Measurements from ENCODE around the gene EXOSC10. TPM values are rescaled to one million over a fixed set of nuclear protein-coding genes. Genes with fewer than 3 reads are reported as not detected.
"Not testable (repeated sequence)": the region's sequence is repeated elsewhere in the genome, so short reads cannot be mapped to it uniquely, and the experiment has no call there.

EXOSC10 gene
- polyA plus RNA-seq, 3 donors: 75.9 to 106 (median 102) TPM

DNA sequence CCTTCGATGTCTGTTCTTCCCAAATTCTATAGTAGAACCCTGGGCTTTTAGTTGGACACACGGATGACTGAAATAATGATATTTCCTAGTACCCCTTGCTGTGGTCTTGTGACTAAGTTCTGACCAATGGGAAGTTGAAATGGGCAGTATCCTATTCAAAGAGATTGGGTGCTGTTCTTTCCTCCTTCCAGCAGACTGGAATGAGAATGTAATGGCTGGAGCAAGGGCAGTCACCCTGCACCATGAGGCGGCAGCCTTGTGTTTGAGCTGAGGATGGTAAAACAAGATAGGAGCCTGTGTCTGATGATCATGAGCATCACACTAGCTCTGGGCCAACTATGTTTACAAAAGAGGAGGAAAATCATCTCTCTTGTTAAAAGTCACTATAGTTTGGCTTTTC, 34.7 kb downstream of the EXOSC10 start:
- no peak for DNase-seq

DNA sequence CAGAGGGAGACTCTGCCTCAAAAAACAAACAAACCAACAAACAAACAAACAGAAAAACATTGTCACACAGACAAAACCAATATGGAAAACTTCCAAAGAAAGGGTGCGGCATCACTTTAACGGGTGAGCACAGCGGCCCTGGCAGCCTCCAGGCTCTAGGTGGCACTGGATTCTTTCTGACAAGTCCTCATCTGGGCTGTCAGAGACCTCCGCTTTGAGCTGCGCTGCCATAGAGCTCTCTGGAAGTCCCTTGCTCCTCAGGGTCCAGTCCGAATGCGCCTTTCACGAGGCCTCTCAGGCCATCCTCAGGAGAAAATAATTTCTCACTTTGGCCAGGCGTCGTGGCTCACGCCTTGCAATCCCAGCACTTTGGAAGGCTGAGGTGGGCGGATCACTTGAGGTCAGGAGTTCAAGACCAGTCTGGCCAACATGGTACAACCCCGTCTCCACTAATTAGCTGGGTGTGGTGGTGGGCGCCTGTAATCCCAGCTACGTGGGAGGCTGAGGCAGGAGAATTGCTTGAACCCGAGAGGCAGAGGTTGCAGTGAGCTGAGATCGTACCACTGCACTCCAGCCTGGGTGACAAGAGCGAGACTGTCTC, 35.6 kb downstream of the EXOSC10 start:
- not testable (repeated sequence) for DNase-seq

DNA sequence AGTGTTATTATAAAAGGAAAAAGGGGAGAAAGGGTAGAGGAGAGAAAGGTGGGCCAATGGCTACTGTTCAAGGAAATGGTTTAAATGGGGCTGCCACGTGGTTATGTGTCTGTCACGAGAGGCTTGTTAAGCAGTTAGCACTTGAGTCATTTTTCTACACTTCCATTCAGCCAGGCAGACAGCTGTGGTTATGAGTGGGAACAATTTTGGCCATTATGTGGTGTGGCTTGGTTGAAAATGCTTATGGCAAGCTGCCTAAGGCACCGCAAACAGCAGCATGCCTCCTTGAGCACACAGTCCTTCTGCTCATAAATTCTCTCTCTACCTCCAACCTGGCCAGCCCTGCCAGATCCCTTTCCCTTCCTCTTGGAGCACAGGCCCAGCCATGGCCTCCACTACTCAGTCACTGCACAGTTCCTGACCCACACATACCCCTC, 36.7 kb downstream of the EXOSC10 start:
- no peak for DNase-seq

DNA sequence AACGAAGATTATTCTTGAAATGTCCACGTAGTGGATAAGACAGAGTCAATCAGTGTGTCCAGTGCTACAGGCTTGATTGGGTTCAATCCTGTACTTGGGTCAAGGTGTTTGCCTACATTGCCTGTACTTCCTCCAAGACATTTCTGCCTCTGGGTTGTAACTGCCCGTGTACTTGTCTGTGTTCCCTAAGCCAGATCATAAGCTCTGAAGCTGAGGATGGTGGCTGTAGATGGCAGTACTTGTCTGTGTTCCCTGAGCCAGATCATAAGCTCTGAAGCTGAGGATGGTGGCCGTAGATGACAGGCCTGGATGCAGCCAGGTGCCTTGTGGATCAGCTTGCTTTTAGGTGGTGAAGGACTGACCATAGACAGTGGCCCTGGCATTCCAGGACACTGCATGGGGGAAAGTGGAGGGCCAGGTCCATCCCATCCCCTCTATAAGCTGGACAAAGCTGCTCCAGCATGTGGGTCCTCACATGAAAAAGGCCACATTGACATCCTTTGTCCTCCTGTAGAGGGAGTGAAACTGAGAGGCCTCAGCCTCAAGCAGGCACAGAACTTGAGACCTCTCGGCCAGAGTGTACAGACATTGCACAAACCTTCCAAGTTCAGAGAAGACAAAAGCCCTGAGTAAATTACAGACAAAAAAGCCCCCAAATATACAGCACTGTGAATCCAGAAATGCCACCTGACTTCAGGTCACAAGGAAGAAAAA, 37.9 kb downstream of the EXOSC10 start:
- no peak for DNase-seq

DNA sequence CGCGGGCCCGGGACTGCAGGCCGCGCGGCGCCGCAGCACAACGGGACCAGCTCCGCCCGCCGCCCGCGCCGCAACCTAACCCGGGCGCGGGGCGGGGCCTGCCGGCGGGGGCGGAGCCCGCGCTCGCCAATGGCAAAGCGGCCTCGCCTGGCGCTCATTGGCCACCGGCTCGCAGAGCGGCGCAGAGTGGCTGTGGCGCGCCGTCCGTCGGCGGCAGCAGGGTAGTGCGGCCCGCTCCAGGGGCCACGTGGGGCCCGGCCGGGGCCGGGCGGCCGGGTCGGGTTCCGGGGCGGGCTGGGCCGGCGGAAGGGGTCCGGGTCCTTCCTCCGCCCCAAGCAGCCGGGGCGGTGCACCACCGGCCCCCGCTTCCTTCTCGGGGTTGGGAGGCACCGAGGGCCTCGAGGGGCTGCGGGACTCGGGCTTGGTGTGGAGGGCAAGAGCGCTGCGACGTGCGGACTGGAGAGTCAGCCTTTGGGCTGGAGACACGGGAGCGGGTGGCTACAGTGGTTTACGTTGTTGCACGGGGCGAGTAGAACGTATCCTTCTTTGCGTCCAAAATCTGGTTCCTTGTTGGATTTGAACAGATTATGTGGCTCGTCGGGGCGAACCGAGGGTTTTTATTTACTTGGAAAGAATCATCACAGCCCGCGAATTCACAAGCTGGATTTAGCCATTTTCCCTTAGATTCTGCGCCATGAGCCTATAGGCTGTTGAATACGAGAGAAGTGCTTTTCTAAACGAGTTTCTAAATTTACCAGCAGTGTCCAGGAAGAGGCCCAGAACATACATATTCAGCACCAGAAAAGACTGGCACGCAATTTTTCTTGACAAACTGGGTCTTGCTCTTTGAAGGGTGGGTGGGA, 39.5 kb downstream of the EXOSC10 start, which contains the start of gene SRM:
Gene SRM (minus strand): TSS at position 51 of the 863 bp plus-strand sequence. CDS start 75 bp downstream, outside the sequence.
- DNase-seq: peak; percentile 90

DNA sequence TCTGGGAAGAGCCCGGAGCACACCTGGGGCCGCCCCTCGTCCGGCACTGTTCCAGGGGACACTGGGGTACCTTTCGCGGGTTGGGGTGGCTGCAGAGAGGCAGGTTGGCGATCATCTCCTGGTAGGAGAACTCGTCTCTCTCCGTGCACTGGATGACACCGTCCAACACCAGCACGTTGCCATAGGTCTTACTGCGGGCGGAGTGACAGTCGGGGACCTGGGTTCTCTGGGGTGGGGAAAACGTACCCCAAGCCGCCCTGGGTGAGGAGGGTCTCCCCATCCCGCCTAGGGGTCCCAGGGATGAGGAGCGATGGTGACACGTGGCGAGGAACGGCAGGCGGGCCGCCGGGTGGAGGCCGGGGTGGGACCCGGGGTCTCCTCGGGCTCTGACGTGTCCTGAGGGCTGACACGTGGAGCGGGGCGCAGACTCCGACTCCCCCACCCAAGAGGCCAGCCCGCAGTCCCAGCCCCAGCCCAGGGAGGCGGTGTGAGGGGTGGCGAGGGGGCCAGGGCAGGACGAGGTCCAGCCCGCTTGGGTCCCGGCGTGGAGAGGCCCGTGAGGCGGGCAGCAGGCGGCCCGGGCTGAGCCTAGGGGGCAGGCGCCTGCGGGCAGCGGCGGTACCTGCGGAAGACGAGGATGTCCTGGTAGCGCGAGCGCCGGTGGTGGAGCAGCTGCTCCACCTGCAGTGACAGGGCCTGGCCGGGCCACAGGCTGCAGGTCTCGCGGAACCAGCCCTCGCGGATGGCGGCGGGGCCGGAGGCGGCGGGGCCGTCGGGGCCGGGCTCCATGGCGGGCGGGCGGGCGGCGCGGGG, 40.3 kb downstream of the EXOSC10 start:
- DNase-seq: no peak

DNA sequence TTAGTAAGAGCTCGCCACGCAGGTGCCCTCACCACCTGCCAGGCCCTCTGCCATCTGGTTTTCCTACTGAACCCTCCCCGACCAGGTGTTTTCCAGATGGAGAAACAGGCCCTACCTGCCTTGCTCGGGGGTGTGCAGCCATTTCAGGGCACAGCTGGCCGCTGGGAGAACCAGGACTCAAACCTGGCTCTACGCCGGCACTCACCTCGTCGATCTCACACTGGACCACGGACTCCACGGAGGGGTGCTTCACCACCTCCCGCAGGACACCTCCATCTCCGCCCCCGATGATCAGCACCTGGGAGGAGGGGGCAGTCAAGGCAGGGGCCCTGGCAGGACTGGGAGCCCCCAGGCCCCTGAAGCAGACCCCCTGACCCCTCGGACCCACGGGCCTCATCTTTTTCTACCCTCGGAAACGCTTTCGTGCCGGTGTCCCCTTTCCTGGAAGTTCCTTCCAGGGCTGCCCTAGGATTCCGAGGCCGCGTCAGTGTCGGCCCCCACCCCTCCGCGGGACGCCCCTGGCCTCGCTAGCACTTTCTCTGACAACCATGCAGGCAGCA, 41.0 kb downstream of the EXOSC10 start:
- DNase-seq: no peak

DNA sequence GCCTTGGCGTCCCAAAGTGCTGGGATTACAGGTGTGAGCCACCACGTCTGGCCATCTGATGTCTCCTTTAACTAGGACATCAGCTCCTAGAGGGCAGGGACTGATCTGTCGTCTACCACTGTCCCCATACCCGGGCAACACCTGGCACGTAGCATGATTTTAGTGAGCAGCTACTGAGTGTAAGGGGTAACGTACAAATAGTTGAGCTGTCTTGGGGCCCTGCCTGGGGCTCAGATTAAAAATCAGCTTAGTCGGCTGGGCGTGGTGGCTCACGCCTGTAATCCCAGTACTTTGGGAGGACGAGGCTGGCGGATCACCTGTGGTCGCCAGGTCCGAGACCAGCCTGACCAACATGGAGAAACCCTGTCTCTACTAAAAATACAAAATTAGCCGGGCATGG, 41.6 kb downstream of the EXOSC10 start:
- no peak for DNase-seq

DNA sequence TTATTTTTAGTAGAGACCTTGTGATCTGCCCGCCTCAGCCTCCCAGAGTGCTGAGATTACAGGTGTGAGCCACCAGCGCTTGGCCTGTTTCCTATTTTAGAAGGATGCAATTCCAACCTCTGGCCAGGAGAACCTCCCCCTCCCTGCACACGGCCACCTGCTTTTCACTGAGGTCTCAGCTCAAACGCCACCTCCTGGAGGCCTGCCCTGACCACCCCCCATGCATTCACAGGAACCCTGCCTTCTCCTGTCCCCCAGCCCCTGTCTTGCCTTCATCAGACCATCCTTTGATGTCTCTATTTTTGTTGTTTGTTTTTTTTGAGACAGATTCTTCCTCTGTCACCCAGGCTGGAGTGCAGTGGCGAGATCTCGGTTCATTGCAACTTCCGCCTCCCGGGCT, 42.2 kb downstream of the EXOSC10 start:
- no peak for DNase-seq

DNA sequence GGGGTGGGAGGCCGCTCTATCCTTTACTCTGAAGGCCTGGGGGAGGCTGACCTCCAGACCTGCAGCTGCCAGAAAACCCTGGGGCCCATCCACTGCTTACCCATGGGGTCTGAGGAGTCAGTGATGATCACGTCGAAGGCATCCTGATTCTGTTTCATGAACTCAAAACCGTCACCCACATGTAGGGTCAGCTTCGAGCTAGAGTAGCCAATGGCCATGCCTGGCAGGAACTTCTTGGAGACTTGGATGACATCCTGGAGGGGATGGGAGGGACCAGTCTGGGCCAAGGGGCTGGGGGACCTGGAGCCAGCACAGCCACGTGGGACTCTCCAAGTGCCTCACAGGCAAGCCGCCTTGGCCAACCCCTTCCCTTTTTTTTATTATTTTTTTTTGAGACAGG, 43.2 kb downstream of the EXOSC10 start:
- DNase-seq: no peak

DNA sequence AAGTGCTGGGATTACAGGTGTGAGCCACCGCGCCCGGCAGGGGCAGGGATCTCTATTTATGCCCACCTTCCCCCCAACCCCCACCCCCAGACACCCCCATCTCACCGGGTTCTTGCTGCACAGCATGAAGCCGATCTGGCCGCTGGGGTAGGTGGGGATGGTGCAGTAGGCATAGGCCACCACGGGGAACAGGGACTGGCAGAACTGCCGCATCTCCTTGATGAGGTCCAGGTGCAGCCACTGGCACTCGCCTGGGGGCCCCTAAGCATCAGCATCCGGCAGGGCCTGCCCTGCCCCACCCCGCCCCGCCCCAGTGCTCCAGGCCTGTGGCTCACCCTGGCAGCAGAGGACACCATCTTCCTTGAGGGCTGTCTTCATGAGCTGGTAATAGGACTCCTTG, 44.0 kb downstream of the EXOSC10 start:
- DNase-seq: no peak

DNA sequence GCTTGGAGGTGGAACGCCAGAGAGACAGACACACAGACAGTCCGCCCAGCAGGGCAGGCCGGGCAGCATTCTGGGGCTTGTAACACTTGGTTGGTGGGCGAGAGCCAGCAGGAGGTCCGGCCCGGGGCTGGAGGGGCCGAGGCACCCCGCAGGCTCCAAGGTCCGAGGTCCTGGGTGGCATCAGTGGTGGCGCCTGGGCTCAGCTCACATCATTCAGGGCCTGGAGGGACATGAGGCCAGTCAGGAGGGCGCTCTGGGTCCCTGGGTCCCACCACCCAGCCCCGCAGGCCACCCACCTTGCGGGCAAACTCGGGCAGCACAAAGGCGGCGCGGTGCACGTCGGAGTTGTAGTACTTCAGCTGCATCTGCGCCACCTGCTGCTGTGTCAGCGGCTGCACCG, 45.0 kb downstream of the EXOSC10 start:
- DNase-seq: no peak

DNA sequence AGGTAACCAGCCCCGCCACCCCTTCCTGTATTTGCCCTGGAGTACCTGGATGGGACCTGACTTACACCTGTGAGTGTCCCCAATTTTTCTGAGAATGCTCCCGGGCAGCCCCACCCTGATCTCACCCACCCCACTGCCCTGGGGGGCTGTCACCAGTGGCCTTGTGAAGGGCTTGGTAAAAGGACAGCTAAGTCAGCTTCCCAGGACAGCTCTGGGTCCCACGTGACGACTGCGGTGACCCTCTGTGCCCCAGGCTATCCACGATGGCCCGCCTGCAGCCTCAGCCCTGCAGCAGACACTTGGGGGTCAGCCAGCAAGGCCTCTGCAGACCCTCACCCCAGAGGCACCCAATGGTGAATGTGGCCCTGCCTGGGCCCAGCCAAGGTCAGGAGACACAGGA, 45.5 kb downstream of the EXOSC10 start:
- DNase-seq: no peak

DNA sequence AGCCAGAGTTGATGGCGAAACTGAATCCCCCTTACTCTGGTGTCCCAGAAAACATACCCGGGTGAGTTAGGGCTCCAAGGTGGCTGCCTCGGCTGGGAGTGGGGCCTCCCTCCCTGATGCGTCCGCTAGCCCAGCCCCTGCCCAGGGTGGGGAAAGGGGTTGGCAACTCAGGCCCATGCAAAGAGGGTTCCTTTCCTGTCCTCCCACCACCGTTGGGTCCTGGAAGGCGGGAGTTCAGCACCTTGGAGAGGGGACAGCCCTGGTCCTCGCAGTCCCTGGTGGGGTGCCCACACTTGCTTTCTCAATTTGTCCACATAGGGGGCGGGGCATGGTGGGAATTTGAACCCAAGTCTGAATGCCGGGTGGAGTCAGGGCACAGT, 45.9 kb downstream of the EXOSC10 start:
- peak; percentile 29 for DNase-seq

DNA sequence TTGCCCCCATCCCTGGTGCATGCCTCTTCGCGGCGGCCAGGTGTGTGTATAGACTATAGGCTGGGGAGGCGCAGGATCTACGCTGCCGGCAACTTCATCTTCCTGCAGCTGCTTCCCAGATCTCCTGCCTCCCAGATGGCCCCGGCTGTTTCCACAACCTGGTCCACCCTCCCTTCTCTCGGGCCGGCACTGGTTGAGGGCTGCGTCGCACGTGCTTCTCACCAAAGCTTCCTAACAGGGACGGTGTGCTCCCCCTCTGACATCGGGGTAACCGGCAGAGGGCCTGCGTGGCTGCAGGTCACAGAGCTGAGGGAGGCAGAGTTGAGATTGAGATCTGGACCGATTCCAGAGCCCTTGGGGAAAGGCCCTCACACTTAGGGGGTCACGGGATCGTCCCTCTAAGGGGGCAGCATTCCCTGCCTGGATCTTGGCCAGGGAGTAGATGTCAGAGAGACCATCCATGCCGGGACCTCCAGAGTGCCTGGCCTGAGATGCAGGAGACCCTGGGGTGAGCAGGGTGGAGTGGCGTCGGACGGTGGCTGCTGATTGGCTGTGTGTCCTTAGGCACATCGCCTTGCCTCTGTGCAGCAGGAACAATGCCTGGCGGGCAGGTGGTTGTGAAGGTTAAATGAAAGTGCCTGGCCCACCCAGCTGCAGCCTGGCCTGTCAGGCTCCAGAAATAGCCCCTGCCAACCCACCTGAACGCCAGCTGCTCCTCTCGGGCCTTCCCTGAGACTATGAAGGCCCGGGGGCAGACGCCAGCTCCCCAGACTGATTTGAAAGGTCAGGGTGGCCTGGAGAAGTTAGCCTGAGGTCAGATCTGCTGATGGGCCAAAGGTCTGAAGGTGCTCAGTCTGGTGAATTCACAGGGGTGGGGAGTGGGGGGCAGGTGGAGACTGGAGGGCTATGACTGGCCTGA, 46.6 kb downstream of the EXOSC10 start:
- DNase-seq: no peak

DNA sequence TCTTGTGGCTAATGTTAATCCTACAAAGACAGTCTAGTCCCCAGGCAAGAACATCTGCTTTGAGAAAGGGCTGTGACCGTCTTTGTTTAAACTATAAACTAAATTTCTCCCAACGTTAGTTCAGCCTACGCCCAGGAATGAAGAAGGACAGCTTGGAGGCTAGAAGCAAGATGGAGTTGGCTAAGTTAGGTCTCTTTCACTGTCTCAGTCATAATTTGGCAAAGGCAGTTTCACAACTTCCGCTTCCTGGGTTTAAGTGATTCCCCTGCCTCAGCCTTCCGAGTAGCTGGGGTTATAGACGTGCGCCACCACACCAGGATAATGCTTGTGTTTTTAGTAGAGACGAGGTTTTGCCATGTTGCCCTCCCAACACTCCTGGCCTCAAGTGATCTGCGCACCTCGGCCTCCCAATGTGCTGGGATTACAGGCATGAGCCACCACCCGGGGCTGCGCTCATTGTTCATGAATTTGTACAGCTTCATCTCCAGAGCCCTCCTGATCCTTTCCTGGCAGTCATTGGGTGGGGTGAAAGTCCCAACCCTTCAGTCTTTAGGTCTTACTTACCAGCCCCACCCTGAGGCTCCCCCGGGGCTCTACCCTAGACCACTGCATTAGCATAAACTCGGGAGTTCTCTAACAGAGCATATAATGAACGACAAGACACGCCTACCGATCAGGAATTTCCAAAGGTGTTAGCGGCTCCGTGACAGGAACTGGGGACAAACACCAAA, 47.7 kb downstream of the EXOSC10 start:
- no peak for DNase-seq

DNA sequence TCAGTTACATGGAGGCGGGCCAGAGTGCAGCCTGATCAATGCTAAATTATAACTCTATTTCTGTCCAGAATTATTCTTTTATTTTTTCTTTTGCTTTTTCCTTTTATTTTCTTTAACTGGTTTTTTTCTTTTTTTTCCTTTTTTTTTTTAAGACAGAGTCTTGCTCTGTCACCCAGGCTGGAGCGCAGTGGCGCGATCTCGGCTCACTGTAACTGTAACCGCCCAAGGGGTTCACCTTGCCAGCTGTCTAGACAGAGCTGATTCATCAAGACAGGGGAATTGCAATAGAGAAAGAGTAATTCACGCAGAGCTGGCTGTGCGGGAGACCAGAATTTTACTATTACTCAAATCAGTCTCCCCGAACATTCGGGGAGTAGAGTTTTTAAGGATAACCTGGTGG, 48.5 kb downstream of the EXOSC10 start:
- not testable (repeated sequence) for DNase-seq

DNA sequence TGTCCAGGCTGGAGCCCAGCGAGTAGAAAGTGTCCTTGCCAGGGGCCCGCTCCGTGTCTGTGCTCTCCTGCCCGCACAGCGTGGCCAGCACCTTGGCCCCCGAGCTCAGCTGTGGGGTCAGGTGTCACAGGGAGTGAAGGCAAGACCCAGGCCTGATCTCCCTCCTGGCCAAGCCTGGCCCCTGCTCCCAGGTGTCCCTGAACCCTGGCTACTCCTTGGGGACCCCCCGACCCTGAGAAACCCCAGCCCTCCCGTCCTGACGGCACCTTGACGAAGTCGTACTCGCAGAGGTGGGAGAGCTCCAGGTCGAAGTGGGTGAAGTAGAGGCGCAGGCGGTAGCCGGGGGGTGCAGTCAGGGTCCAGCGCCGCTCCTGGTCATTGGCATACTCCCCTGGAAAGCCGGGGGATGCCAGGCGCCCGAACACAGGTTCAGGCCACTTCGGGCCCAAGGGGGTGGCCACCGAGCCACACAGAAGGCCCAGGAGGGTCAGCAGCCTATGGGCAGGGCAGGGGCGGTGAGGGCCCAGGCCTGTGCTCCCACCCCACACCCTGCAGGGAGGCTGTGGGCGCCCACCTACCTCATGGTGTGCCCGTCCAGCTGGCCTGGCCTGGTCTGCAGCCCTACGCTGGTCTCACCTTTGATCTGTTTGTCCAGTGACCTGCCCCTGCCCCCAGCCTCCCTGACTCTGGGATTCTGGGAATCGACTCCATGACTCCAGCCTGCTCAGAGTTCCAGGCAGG, 52.9 kb downstream of the EXOSC10 start, which contains the start of gene MASP2:
Gene MASP2 (minus strand): TSS at position 615 of the 741 bp plus-strand sequence. CDS start 32 bp downstream, at position 583.
- no peak for DNase-seq

DNA sequence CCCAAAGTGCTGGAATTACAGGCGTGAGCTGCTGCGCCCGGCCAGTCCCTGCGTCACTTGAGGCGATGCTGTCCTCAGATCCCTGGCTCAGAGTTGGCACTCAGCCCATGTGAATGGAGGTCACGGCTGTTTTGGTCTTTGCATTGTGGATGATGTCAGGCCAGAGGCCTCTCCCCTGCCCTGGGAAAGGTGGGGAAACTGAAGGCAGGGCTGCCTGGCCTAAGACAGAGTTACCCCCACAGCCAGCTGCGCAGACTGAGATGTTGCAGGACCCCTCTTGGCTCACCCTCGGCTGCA, 53.5 kb downstream of the EXOSC10 start:
- no peak for DNase-seq
